Right lobe of liver (tissue), 6 donors: Measurements from ENCODE around the gene SEM1. TPM values are rescaled to one million over a fixed set of nuclear protein-coding genes. Genes with fewer than 3 reads are reported as not detected.
"Not testable (repeated sequence)": the region's sequence is repeated elsewhere in the genome, so short reads cannot be mapped to it uniquely, and the experiment has no call there.

ENCODE experiments used
- ATAC-seq, 4 donors: fragments of 200-7000 bp; cut with Tn5 transposase; one replicate each; pipeline ENCODE4 v1.9.1; 2020; ENCODE audit warnings: mild to moderate bottlenecking in 4 of 4, moderate library complexity in 4 of 4
- DNase-seq, 3 donors: peaks; one replicate each; pipeline ENCODE4 v3.0.0-alpha.2; 2020
- H3K27ac ChIP-seq, 3 donors: fragments of 200-600 bp; one replicate each; pipeline ENCODE4 v1.8.0; 2022
- H3K27me3 ChIP-seq, 2 donors: fragments of 200-600 bp; one replicate each; pipeline ENCODE4 v1.8.0; 2022
- H3K36me3 ChIP-seq, 4 donors: fragments of 200-600 bp; sonication (generic) in 1 of 4; one replicate each; pipeline versions ENCODE4 v1.5.1 to v1.8.0; 2017 to 2022; ENCODE audit warnings: control low read depth in 1 of 4
- H3K4me1 ChIP-seq, 4 donors: fragments of 200-600 bp; sonication (generic) in 1 of 4; one replicate each; pipeline versions ENCODE4 v1.5.1 to v1.8.0; 2017 to 2022; ENCODE audit warnings: control low read depth in 1 of 4
- H3K4me3 ChIP-seq, 3 donors: fragments of 200-600 bp; one replicate each; pipeline ENCODE4 v1.8.0; 2022
- H3K9me3 ChIP-seq, 4 donors: fragments of 200-600 bp; sonication (generic) in 1 of 4; one replicate each; pipeline versions ENCODE4 v1.5.1 to v1.8.0; 2017 to 2022; ENCODE audit warnings: control low read depth in 1 of 4
- CTCF ChIP-seq, 4 donors: fragments of 200-600 bp in 3 of 4; fragments of 450-650 bp in 1 of 4; IDR thresholded peaks; one replicate each; pipeline versions ENCODE4 v1.5.1 to v1.8.0; 2016 to 2022; ENCODE audit warnings: antibody characterized with exemption in 4 of 4, mild to moderate bottlenecking in 2 of 4
- POLR2A ChIP-seq: fragments of 450-650 bp; IDR thresholded peaks from one replicate; pipeline ENCODE4 v1.6.1; 2017; ENCODE audit warnings: antibody characterized with exemption, mild to moderate bottlenecking
- WGBS: methylation state at CpG from one replicate; pipeline ENCODE4 v1.1.6; 2018; ENCODE audit warnings: low coverage, low lambda C conversion rate; ENCODE audit not compliant: insufficient coverage; ENCODE audit errors: missing lambda C conversion rate; 5-methylcytosine and 5-hydroxymethylcytosine counted together
- intact Hi-C, 2 donors: fragments of 100-400 bp; cut with DNase I; formaldehyde crosslinking; loops; one replicate each; pipeline versions ENCODE4 v1.11.2 to v1.14.1; 2022
- total RNA-seq, 6 experiments: library from RNA; depleted of rRNA in 2 of 6; stranded (reverse); fragments of >200 nt in 2 of 6; fragmentation: NEBNext Ultra II Directional in 3 of 6; extraction: Animal tissue kit (Norgen Biotek cat#: 25700) in 3 of 6; gene quantifications; one replicate each; pipeline versions ENCODE4 v1.1.0 to v1.2.4, GENCODE V29; 2016 to 2023
- donor health status: DM: no; HTN: yes; CAD: no.
- donor health status: DM: no; HTN: no; CAD: no.
- donor health status: DM: no; HTN: no; CAD: no.
- donor health status: DM: no; HTN: yes; CAD: no.
- donor health status: DM: no; HTN: yes; CAD: no.

SEM1 gene
- total RNA-seq, 6 experiments from 2014 or later: 13.7 to 36.8 (median 23.5) TPM

DNA sequence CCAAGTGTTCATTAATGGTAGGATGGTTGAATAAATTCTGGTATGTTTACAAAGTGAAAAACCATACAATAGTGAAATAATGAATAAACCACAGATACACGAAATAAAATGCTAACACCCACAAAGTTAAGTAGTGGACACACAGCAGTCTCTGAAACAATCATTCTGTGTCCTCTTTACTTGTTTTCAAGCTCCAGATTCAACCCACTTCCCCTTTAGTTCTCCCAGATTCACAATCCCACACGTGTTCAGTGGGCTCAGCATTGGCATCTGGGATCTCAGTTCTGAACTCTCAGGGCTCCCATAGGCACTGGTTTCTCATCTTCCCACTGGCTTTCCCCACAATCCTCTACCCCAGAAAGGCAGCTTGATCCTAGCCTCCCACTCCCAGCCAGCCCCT is 44.9 kb downstream of the SEM1 start:
- Histone ChIP-seq H3K36me3 (no peaks in the 10 kb centered on the region), H3K9me3 (no peaks in the 10 kb centered on the region), H3K4me3 (no peak overlapping the region), H3K27me3 (no peaks in the 10 kb centered on the region), H3K4me1 (no peaks in the 10 kb centered on the region), H3K27ac (no peak overlapping the region)
- ATAC-seq (no peak), DNase-seq (no peak)
- no peak for TF ChIP-seq CTCF (IDR thresholded peaks at IDR 0.05)
- no peak for TF ChIP-seq POLR2A
- intact Hi-C loops: no loop called here
- WGBS: 79% methylated on average over 2 of the region's 2 CpGs

- Histone ChIP-seq H3K36me3 (no peaks in the 10 kb centered on the region), H3K27ac (no peak overlapping the region), H3K4me1 (no peaks in the 10 kb centered on the region), H3K27me3 (no peaks in the 10 kb centered on the region), H3K4me3 (no peak overlapping the region), H3K9me3 (no peaks in the 10 kb centered on the region)
- no peak for TF ChIP-seq CTCF (IDR thresholded peaks at IDR 0.05)
- TF ChIP-seq POLR2A: no peak
- WGBS: 75% methylated on average over 3 of the region's 3 CpGs
- DNase-seq: no peak
- intact Hi-C loops: no loop called here
- ATAC-seq: no peak
Observed at GRCh38 chr7:96663871-96664445, 45.7 kb downstream of the SEM1 start.

- no peaks in the 10 kb centered on the region for H3K4me1 ChIP-seq
- H3K4me3 ChIP-seq: no peak overlapping the region
- TF ChIP-seq CTCF (IDR thresholded peaks at IDR 0.05): no peak
- TF ChIP-seq POLR2A: no peak
- intact Hi-C loops: no loop called here
- DNase-seq: no peak
- 100% methylated on average over 2 of the region's 2 CpGs for WGBS
- H3K27ac ChIP-seq: no peak overlapping the region
- no peaks in the 10 kb centered on the region for H3K36me3 ChIP-seq
- no peaks in the 10 kb centered on the region for H3K27me3 ChIP-seq
- no peaks in the 10 kb centered on the region for H3K9me3 ChIP-seq
- no peak for ATAC-seq
Observed at GRCh38 chr7:96663457-96663856, 46.2 kb downstream of the SEM1 start.

DNA sequence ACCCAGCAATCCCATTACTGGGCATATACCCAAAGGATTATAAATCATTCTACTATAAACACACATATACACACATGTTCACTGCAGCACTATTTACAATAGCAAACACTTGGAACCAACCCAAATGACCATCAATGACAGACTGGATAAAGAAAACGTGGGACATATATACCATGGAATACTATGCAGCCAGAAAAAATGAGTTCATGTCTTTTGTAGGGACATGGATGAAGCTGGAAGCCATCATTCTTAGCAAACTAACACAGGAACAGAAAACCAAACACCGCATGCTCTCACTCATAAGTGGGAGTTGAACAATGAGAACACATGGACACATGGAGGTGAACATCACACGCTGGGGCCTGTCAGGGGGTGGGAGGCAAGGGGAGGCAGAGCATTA is 47.5 kb downstream of the SEM1 start:
- H3K27me3 ChIP-seq, DNase-seq, H3K36me3 ChIP-seq, H3K27ac ChIP-seq, ATAC-seq, intact Hi-C loops, H3K4me3 ChIP-seq, H3K9me3 ChIP-seq, H3K4me1 ChIP-seq: not testable (repeated sequence)
- 81% methylated on average over 3 of the region's 3 CpGs for WGBS

- no peak for DNase-seq
- TF ChIP-seq CTCF (IDR thresholded peaks at IDR 0.05) (no peak), POLR2A (no peak)
- Histone ChIP-seq H3K9me3 (no peaks in the 10 kb centered on the region), H3K36me3 (no peaks in the 10 kb centered on the region), H3K4me1 (peaks cover 0 to 3% (median 0%) of the 10 kb centered on the region in 4 donors), H3K27ac (no peak overlapping the region), H3K4me3 (no peak overlapping the region), H3K27me3 (no peaks in the 10 kb centered on the region)
- no peak for ATAC-seq
- WGBS: 100% methylated on average over 1 of the region's 2 CpGs
- intact Hi-C loops: no loop called here
Observed at GRCh38 chr7:96658022-96658412, 51.6 kb downstream of the SEM1 start.
